ENCODE measurements around the gene FOXP2. TPM values are rescaled to one million over a fixed set of nuclear protein-coding genes. Genes with fewer than 3 reads are reported as not detected.

FOXP2 gene
- total and polyA plus RNA-seq, 7 donors, result 1.6 to 150 (median 91.2) TPM

GRCh38 chr7:114662002-114662677, 247.5 kb downstream of the FOXP2 start:
- intact Hi-C loops (cut with DNase I), result loop anchor here (5.0 to 10.0 kb wide), 2 partner anchors 235 to 637 kb away; no protein-coding TSS in a partner anchor
- 75 to 76% methylated on average over 6 of the region's 6 CpGs for whole genome bisulfite sequencing, 2 donors
- H3K27me3 ChIP-seq, result no peaks in the 10 kb centered on the region
- no peak overlapping the region for H3K4me3 ChIP-seq
- peaks cover 0 to 42% (median 40%) of the 10 kb centered on the region in 4 donors for H3K4me1 ChIP-seq
- peaks cover 0 to 8% (median 0%) of the 10 kb centered on the region in 4 donors for H3K36me3 ChIP-seq
- no peaks in the 10 kb centered on the region for H3K9me3 ChIP-seq
- no peak for DNase-seq
- no peak for TF ChIP-seq POLR2AphosphoS5 (IDR thresholded peaks at IDR 0.05)
- H3K27ac ChIP-seq, result peak overlapping the region in 1 of 4 donors; percentile 19

- TF ChIP-seq CTCF (IDR thresholded peaks at IDR 0.05) (peak in 1 of 4 experiments; percentile 25), POLR2AphosphoS5 (IDR thresholded peaks at IDR 0.05) (no peak)
- Histone ChIP-seq H3K27ac (no peak overlapping the region), H3K4me1 (peaks cover 0 to 37% (median 29%) of the 10 kb centered on the region in 4 donors), H3K4me3 (no peak overlapping the region), H3K9me3 (no peaks in the 10 kb centered on the region), H3K27me3 (no peaks in the 10 kb centered on the region), H3K36me3 (peaks cover 0 to 8% (median 0%) of the 10 kb centered on the region in 4 donors)
- intact Hi-C loops (cut with DNase I), result loop anchor here (5.0 to 10.0 kb wide), 2 partner anchors 236 to 639 kb away; no protein-coding TSS in a partner anchor
- WGBS, 2 donors, result 51 to 70% methylated on average over 1 of the region's 1 CpG
- no peak for DNase-seq
Measured at GRCh38 chr7:114663502-114663901, 248.9 kb downstream of the FOXP2 start.

- Histone ChIP-seq H3K27me3 (no peaks in the 10 kb centered on the region), H3K27ac (no peak overlapping the region), H3K4me1 (peaks cover 0 to 6% (median 0%) of the 10 kb centered on the region in 4 donors), H3K36me3 (peaks cover 0 to 12% (median 0%) of the 10 kb centered on the region in 4 donors), H3K4me3 (no peak overlapping the region), H3K9me3 (no peaks in the 10 kb centered on the region)
- intact Hi-C loops (cut with DNase I), result no loop called here
- TF ChIP-seq EP300 (IDR thresholded peaks at IDR 0.05), result no peak
- no peak for TF ChIP-seq POLR2A (IDR thresholded peaks at IDR 0.05)
- TF ChIP-seq POLR2AphosphoS5 (IDR thresholded peaks at IDR 0.05), result no peak
- no peak for TF ChIP-seq CTCF (IDR thresholded peaks at IDR 0.05)
- no peak for DNase-seq
Measured at GRCh38 chr7:114670676-114671075, 256.1 kb downstream of the FOXP2 start.

DNA sequence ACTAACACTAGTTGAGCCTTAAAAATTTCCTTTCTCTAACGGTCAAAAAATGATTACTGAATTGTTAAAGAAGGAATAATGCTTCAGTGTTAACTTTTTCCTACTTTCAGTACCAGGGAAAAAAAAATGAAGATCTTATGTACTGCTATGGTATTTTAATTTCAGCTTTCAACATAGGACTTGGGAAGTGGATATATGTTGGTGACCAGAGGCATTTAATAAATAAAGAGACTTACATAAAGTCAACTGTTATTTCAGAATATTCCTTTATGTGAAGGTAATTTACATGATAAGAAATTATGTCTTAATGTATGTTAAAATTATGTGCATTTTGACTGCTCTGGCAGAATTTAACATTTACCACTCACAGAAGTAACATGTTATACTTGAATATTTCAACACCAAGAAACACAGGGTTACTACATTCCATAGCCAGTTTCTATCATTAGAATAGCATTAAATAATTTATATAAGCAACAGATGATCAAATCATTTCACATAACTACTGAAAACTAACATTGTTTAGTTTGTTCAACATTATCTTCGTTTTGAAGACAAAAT, 257.0 kb downstream of the FOXP2 start:
- no peak overlapping the region for H3K4me3 ChIP-seq
- TF ChIP-seq CTCF (IDR thresholded peaks at IDR 0.05) (no peak), POLR2AphosphoS5 (IDR thresholded peaks at IDR 0.05) (no peak), POLR2A (IDR thresholded peaks at IDR 0.05) (no peak), EP300 (IDR thresholded peaks at IDR 0.05) (no peak)
- intact Hi-C loops (cut with DNase I), result no loop called here
- peaks cover 0 to 12% (median 0%) of the 10 kb centered on the region in 4 donors for H3K36me3 ChIP-seq
- H3K4me1 ChIP-seq, result peaks cover 0 to 6% (median 0%) of the 10 kb centered on the region in 4 donors
- H3K27me3 ChIP-seq, result no peaks in the 10 kb centered on the region
- no peak overlapping the region for H3K27ac ChIP-seq
- 86 to 89% methylated on average over 2 of the region's 2 CpGs for WGBS, 2 donors
- no peak for DNase-seq
- no peaks in the 10 kb centered on the region for H3K9me3 ChIP-seq

- Histone ChIP-seq H3K27me3 (no peaks in the 10 kb centered on the region), H3K27ac (no peak overlapping the region), H3K36me3 (no peaks in the 10 kb centered on the region), H3K4me3 (no peak overlapping the region), H3K9me3 (no peaks in the 10 kb centered on the region), H3K4me1 (no peaks in the 10 kb centered on the region)
- TF ChIP-seq POLR2A (IDR thresholded peaks at IDR 0.05) (no peak), EP300 (IDR thresholded peaks at IDR 0.05) (no peak), POLR2AphosphoS5 (IDR thresholded peaks at IDR 0.05) (no peak), CTCF (IDR thresholded peaks at IDR 0.05) (no peak)
- DNase-seq, result no peak
- intact Hi-C loops (cut with DNase I), result no loop called here
- WGBS, 2 donors, result 89 to 91% methylated on average over 2 of the region's 2 CpGs
Measured at GRCh38 chr7:114678116-114678515, 263.5 kb downstream of the FOXP2 start.

Measured in sigmoid colon (tissue), 7 donors.